Dermis blood vessel endothelial cell (primary cell): Measurements from ENCODE around the gene ZC3H18. TPM values are rescaled to one million over a fixed set of nuclear protein-coding genes. Genes with fewer than 3 reads are reported as not detected.

ENCODE experiments used
- DNase-seq: peaks from one replicate; pipeline ENCODE4 v3.0.0; 2010
- total RNA-seq: library from RNA; depleted of rRNA; stranded (reverse); fragments of >200 nt; gene quantifications from 2 replicates; pipeline ENCODE4 v1.2.3, GENCODE V29; 2014

Gene ZC3H18
- total RNA-seq, 1 donor from 2014 or later, result 15.3 TPM

DNA sequence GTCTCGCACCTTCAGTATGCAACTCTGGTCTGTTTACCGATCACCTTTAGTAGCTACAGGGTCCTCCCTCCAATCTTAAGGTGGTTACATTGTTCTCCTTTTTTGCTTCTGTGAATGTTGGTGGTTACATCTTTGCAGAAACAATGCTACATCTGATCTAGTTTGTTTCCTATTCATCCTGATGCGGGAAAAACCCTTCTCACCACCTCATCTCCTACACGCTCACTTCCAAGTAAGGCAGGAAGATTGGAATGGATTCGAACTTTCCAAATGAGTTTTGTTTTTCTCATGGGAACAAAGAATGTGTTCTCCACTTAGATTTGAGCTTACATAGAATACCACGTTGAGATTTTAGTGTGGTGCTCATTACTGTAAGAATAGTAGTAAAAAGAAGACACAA, 14.5 kb downstream of the ZC3H18 start:
- peak; percentile 63 for DNase-seq

DNA sequence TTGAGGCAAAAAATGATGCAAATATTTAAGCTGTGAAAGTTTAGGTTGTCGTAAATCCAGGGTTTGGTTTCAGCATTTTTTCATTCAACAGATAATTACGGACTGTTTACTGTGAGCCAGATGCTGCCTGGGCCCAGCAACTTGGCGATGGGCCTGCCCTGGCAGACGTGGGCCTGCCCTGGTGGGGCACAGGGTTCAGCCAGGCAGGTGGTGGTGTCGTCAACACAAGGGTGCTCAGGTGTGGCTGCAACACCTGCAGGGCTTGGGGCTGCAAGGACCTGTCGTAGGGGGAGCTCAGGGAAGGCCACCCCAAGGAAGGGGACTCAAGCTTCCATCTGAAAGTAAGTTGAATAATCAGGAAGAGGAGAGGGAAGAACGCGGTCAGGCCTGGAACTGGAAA, 15.1 kb downstream of the ZC3H18 start:
- no peak for DNase-seq

DNA sequence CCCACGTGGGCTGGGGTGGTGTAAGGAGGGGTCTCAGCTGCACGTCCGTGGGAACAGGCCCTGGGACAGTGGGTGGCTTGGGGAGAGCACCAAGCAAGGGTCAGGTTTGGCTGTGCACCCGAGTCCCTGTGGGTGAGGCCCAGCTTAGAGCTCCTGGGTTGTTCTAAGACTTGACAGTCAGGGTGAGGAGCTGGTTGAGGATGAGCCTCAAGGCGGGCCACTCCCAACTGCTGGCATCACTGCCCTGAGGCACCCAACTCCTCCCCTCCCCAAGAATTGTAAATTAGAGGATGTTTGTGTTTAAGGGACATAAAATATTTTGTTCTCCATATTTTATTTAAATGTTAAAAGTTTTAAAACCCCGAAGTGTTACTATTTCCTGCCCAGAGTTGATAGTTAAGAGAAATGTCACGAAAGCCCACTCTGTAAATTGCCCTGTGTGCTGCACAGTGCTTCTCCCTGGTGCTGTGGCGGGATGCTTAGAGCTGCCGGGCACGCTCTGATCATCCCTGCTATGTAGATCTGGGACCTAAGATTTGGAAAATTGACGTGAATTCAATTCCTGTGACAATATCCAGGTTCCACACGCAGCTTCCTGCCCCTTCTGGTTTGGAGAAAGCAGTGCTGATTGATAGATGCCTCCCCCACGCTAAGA, 15.9 kb downstream of the ZC3H18 start:
- DNase-seq, result no peak

DNA sequence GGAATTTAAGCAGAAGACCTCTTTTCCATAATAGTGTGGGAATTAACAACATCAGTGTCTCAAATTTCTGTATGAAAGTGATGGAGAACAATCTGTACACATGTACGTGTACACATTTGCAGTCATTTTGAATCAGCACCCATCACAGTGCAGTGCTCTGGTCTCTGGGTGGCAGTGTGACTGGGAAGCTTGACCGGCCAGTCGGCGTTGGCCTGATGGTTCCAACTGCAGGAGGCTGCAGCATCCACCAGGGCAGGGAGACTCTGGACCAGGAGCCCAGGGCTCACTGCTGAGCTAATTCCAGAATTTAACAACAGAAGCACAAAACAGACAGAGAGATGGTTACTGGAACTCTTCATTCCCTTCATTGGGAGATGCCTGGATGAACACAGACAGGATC, 17.9 kb downstream of the ZC3H18 start:
- no peak for DNase-seq

DNA sequence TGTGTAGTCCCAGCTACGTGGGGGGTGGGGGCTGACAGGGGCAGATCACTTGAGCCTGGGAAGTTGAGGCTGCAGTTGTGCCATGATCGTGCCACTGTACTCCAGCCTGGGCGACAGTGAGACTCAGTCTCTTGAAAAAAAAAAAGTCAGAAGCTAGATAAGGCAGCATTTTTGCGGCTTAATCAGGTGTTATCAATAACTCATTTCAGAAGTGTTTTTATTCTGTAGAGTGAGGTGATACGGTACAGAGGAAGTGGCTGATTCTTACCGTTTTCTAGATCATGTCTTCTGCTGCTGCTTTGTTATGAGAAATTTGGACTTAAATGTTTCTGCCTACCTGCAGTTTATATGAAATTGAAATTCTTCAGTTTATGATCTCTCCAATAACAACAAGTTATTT, 18.6 kb downstream of the ZC3H18 start:
- DNase-seq, result no peak

DNA sequence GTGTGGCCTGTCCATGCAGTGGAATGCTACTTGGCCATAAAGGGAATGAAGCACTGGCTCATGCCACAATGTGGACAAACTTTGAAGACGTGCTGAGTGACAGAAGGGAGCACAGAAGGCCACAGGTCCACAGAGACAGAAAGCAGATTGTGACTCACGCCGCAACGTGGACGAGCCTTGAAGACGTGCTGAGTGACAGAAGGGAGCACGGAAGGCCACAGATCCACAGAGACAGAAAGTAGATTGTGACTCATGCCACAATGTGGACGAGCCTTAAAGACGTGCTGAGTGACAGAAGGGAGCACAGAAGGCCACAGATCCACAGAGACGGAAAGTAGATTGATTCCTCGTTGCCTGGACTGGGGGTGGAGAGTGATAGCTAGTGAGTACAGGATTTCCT, 19.2 kb downstream of the ZC3H18 start:
- no peak for DNase-seq

DNA sequence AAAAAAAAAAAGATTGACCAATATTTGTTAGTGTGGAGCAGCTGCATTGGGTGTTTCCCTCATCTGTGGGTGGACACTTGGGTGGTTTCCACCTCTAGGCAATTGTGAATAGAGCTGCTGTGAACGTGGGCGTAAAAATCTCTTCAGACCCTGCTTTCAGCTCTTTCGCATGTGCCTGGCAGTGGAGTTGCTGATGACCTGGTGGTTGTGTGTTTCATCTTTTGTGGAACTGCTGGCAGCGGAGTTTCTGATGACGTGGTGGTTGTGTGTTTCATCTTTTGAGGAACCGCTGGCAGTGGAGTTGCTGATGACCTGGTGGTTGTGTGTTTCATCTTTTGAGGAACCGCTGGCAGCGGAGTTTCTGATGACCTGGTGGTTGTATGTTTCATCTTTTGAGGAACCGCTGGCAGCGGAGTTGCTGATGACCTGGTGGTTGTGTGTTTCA, 21.4 kb downstream of the ZC3H18 start:
- DNase-seq, result no peak

DNA sequence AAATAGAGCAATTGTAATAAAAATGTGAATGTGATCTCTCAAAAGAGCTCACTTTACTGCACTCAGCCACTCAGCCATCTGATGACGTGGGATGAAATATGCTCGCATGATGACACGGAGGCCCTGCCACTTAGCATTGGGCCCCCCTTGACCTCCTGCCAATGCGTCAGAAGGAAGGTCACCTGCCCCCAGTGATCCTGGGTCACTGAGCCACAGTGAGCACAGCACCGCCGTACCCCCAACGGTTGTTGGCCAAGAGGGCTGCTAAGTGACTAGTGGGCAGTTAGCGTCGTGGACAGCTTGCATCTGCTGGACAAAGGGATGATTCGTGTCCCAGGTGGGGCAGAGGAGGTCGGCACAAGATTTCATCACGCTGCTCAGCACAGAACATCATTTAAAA, 22.9 kb downstream of the ZC3H18 start:
- DNase-seq, result no peak

DNA sequence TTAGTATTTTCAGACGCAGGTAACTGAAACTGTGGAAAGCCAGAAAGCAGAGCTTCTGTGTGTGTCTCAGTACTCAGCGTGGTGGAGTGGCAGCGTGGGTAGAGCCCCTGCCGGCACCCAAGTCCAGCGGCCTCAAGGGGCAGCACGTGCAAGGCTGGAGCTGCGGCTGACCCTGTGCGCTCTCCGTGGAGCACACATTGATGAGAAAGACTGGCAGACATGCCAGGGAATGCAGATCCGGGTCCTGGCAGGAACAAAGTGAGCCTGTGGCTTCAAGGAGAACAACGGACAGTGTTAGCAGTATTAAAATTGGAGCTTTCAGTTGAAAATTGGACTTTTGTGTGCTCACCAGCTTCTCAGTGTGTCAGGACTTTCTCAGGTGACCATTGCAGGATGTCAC, 23.3 kb downstream of the ZC3H18 start:
- DNase-seq, result no peak

DNA sequence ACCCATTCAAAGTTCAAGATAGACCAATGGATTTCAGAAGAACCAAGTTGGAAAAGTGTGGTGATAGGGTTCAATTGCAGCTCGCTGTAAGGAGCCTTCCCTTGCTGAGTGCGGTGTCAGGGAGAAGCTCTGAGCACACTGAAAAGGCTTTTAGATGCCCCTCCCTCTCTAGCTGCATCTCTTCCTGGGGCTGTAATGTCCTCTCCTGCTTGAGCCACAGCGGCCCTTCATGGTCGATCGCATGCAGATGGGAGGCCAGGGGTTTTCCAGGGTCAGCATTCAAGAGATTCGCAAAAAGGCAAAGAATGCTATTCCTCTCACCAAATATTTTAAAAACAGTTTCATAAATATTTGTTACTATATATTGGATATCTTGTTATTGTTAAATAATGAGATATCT, 23.7 kb downstream of the ZC3H18 start:
- DNase-seq, result no peak

DNA sequence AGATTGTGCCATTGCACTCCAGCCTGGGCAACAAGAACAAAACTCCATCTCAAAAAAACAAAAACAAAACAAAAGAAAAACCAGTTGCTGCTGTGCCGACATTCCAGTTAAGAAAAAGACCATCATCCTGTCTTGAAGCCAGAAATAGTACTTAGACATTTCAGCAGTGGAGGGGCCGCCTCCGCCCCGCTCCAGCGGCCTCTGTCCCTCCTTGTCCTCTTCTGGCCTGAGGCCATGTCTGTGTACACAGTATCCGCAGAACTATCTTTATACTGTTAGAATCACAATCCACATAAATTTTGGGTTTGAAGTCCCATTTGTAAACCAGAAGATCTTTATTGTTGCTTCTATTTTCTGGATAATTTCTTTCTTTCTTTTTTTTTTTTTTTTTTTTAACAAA, 24.9 kb downstream of the ZC3H18 start:
- no peak for DNase-seq

DNA sequence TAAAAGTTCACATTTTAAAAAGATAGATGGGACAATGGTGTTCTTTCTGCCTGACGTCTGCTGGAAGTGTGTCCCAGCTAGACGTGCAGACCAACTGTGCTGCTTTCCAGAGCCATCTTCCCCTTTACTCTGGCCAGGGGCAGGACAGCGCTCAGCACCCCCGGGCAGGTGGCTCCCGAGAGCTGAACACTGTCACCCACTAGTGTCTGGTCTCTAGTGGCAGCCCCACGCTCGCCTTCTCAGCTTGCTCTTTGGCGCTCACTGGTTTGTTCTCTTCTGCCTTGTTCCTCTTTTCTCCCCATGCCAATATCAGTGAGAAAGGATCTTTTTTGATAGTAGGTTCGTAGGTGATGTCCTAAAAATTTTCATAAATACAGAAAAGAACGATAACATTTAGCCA, 25.7 kb downstream of the ZC3H18 start:
- no peak for DNase-seq

DNA sequence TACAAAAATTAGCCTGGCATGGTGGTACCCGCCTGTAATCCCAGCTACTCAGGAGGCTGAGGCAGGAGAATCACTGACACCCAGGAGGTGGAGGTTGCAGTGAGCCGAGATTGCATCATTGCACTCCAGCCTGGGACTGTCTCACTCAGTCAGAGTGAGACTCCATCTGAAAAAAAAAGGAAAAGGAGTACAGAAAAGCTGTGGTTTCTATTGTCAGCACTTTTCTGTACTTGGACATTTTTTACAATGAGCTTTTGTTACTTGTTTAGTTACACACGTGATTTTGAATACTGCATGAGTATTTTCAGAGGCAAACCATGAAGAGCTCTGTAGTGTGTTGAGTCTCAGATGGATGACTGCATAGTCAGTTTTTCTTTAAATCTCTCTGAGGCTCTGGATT, 26.3 kb downstream of the ZC3H18 start:
- no peak for DNase-seq

DNA sequence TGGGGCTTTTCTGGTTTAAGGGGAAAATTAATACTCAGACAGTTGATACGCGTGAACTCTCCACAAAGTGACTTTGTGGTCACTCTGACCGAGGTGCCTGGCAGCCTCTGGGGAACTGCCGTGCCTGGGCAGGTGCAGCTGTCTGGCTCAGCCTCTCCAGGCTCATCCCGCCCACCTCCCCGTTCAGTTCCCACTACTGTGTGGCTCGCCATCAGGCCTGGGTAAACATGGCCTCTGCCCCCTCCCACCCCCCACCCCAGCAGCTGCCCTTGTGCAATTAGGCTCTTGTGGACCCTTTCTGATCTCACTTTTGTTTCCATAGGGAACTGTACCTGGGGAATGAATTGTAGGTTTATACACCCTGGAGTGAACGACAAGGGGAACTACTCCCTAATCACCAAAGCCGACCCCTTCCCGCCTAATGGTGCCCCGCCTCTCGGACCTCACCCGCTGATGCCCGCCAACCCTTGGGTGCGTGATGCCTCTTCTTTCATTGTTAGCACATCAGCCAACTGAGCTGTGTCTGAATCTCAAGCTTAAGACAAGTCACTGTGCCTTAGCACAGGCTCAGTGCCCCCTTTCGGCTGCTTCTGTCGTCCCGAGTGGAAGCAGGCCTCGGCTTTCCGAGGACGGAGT, 27.8 kb downstream of the ZC3H18 start:
- no peak for DNase-seq

DNA sequence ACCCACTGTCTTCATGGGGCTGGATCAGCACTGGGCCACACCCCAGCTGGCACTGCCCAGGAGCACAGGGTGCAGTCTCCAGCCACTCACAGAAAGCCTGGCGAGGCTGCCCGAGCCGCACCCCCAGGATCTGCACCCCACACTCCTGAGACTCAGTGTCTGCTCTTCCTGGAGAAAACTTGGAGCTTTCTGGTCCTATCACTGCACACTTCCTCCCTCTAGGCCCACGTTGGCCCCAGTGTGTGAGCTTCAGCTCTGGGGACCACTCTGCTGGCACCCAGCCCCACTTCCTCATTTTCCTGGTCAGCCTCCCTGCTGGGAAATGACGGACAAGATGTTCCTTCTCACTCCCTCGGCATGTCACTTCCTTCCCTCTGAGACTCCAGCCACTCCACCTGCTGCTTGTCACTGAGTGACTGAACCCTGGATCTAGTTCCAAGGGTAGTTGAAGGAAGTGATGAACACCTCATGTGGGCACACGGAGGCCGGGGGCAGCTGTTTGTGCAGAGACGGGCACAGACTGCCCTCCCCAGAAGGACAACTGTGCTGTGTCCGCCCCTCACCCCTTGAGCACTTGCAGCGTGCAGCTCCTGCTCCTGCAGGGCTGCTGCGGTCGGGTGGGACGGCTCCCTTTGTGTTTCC, 29.0 kb downstream of the ZC3H18 start:
- DNase-seq, result peak; percentile 77

DNA sequence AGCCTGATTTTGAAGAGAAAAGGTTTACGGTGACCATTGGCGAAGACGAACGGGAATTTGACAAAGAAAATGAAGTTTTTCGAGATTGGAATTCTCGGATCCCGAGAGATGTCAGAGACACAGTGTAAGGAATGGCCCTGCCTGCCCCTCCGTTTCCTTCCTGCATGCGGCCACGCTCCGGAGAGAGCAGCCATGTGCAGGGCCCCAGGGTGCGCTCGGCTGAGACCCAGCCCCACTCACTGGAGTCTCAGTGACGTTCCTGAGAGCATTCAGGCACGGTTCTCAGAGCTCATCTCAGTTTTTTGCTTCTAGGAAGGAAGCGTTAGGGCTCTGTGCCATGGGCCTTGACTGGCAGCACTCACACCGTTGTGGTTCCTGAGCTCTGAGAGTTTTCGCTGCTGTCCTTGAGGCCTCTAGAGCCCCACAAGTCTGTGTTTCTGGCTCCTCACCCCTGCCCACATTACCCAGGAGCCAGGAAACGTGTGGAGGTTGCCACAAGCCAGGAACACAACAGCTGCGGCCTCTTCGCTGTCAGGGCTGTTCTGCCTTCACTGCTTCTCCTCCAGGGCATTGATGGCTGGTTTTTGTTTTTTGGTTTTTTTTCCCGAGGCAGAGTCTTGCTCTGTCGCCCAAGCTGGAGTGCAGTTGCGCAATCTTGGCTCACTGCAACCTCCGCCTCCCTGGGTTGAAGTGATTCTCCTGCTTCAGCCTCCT, 29.8 kb downstream of the ZC3H18 start:
- DNase-seq, result no peak

DNA sequence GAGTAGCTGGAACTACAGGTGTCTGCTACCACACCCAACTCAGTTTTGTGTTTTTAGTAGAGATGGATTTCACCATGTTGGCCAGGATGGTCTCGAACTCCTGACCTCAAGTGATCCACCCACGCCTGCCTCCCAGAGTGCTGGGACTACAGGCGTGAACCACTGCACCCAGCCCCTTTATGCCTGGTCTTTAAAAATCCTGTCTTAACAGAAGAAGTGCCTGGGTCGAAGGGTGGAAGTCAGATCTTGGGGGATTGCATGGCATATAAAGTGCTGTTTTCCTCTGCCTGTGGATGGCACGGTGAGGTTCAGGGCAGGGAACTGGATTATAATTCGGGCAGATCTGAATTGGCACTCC, 30.3 kb downstream of the ZC3H18 start:
- DNase-seq, result no peak

DNA sequence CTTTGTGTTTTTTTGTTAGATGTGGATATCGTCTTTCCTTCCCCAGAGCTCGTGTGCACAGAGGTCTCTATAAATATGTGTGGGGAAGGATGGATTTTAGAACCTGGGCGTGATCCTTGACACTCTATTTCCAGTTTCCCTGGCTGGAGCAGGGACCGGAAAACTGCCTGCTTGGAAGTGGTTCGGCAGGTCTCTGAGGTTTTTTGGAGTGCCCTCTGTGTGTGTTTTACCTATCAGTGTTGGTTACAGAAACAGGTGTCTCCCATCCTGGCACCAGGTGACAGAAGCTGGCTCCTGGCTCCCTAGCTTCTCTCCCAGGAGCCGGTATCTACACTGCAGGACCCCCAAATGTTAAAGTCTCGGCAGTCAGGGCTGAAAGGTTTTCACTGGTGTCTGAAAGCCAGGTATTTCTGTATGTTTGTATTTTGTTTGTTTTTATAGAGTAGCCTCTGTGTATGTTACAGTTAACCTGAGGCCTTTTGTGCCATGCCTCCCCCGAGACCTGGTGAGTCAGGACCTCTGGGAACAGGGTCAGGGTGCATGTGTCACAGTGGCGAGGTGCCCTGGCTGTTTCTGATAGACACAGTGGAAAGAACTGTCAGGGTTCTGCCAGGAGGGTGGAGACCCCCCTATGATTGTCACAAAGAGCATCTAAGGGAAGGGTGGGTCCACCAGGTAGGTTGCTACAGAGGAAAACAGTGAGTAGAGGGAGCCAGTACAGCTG, 31.3 kb downstream of the ZC3H18 start:
- no peak for DNase-seq

DNA sequence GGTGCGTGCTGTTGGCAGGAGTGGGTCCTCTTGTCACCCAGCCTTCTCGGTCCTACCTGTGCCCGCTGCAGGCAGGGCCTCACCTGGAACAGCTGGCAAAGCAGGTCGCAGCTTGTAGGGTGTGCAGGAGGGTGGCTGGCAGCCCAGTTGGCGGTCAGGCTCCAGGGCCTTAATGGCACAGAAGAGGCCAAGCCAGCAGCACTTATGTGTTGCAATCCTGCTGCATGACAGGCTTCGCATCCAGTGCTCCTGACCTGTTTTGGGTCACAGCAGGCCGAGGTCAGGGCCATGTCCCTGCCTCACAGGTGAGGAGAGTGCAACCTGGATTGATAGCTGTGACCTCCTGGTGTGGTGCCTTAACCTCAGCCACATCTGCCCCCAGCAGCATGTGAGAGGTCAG, 31.9 kb downstream of the ZC3H18 start:
- no peak for DNase-seq

DNA sequence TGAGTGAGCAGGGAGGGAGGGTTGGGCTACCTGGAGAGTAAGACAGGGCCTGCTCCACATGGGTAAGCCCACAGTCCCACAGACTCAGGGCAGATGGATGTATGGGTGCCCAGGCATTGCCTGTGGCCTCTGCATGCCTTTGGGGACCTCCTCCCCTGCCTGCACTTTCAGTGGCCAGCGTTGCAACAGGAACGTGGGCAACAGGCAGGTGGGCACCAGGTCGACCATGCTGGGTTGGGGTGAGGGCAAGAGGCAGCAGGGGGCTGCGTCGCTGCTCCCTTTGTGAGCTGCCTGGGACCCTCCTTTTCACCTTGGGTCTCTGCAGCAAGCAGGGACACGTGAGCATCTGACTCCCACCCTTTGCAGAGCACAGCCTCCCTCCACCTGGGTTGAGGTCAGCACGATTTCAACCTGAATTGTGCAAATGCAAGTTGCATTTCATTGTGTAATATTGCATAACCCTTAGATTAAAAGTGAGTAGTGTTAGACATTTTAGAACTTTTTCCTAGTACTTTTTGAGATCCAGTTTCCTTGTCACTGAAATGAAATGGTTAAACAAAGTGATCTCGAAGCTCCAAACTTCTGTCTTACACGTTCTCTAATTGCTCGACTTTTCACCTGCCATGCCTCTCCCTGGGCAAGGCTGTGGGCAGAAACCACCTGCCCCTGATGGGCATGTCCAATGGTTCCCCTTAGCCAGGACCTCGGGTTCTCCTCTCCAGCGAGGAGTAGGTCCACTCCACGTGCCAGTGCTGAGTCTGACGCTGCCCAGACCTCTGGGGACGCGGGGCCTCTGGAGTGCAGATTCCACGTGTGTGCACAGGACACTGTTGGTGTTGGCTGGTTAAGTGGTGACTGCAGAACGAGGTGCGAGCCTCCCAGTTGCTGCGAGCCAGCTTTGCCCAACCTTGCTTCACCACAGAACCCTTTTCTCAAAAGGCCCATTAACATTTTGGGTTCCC, 35.3 kb downstream of the ZC3H18 start:
- DNase-seq, result no peak

DNA sequence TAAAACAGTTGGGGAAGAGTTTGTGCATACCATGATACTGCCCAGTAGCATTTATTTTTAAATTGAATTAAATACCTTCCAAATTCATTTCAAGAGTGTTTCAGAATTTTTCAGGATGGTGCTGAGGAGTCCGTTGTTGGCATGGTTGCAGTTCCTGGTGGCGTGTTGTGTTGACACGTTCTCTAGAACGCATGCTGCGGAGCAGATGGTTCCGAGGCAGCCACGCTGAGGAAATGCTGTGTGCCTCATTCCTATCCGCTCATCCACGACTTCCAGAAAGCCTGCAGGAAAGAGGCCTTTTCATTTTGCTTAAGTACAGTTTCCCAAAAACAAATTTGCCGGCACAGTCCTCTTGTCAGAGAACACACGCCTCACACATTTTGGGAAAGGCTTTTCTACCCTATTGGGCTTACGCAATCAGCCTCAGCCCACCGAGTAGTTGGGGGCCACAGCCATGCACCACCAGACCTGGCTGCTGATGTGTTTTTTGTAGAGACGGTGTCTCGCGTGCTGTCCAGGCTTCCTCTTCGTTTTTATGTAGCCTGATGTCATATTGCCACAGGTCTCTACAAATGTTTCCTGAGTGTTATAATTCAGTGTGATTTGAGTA, 36.0 kb downstream of the ZC3H18 start:
- DNase-seq, result no peak
